NCI-H1930 (cell line): ENCODE measurements around the gene SNRPD1.
A peak's percentile ranks its signal among the peaks of the same experiment; 100 is the strongest.
"Not testable (repeated sequence)": the region's sequence is repeated elsewhere in the genome, so short reads cannot be mapped to it uniquely, and the experiment has no call there.

Experiments used
- DNase-seq, 2 experiments: peaks; one replicate each; lab custom pipeline; 2025; lab: John Stamatoyannopoulos, UW

Gene SNRPD1

DNA sequence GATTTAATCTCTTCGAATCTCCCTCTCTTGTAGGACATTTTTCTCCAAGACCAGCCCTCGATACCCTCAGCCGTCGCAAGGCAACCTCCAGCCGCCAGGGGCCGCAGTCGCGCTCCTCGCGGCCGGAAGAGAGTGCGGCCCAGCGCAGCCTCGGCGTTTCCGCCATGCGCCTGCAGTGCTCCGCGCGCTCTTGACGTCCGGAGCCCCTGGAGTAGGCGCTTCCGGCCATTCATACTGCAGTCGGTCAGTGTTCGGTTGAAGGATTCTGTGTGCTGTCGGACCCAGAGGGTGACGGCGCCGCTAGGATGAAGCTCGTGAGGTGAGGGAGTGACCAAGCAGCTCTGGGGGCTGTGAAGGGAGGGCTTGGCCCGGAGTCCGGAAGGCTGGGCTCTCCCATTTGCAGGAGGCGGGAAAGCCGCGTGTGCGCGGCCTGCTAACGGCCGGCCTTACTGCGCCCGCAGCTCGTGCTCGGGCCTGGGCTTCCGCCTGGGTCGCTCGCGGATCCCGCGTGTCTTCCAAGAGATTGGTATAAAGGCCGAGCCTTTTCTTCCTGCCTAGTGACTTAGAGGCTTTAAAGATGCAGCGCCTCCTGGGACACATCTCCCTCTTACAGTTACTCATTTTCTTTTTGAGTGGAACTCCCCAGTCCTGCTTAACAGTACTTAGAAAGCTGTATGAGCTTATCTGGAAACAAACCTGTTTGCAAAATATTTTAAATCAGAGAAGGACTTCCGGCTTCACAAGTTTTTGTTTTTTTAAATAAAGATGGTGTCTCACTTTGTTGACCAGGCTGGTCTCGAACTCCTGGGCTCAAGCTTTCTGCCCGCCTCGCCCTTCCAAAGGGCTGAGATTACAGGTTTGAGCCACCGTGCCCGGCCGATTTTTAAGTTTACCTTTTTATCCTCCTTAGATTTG, at the start of gene SNRPD1:
TSS of gene SNRPD1 (plus strand) at position 190 of the 915 bp plus-strand sequence. CDS start at position 306, 116 bp downstream.
- DNase-seq = peak; percentile 92 to 94

DNA sequence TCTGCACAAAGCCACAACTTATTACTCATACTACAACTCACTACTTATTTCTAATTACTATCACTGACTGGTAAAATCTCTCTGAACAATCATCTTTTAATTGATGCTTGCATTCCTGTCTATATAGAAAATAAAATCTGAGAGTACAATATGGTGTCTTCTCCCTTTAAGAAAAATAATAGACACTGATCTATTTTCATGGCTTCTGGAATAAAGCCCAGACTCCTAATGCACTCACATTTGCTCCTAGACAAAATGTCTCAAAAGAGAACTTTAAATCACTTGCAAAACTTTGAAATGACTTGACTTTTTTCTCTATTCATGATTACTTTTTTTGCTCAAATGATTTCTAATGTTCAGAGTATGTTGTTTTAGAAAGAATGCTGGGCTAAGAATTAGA, 40.3 kb upstream of the SNRPD1 start:
- no peak for DNase-seq

DNA sequence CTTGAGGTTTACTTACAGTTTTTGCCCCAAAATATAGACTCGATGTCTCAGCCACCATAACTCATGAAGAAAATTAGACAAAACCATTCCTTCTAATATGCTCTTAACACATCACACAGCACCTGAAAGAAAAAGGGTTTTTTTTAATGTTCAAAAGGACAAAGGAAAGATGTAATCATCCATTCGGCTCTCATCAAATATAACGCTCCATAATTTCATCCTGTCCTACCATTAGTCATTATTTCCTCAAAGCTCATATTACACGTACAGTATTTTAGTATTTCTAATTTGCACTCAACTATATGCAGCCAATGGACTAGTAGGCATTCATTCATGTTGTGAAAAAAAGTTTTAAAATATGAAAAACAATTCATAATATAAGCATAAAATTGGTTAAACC, 36.5 kb upstream of the SNRPD1 start:
- DNase-seq = no peak

DNA sequence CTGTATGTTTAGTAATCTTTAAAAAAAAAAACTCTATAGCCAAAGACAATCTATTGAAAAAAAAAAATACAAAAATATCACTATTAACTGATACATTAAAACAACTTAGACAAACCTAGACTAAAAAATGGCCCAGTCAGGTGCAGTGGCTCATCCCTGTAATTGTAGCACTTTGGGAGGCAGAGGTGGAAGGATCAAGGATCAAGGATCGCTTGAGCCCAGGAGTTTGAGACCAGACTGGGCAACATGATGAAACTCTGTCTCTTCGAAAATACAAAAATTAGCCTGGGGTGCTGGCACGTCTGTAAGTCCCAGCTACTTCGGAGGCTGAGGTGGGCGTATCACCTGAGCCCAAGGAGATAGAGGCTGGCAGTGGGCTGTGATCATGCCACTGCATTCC, 27.7 kb upstream of the SNRPD1 start:
- no peak for DNase-seq

DNA sequence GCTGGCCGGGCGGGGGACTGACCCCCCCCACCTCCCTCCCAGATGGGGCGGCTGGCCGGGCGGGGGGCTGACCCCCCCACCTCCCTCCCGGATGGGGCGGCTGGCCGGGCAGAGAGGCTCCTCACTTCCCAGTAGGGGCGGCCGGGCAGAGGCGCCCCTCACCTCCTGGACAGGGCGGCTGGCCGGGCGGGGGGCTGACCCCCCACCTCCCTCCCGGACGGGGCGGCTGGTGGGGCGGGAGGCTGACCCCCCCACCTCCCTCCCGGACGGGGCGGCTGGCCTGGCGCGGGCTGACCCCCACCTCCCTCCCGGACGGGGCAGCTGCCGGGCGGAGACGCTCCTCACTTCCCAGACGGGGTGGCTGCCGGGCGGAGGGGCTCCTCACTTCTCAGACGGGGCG, 19.8 kb upstream of the SNRPD1 start:
- not testable (repeated sequence) for DNase-seq

DNA sequence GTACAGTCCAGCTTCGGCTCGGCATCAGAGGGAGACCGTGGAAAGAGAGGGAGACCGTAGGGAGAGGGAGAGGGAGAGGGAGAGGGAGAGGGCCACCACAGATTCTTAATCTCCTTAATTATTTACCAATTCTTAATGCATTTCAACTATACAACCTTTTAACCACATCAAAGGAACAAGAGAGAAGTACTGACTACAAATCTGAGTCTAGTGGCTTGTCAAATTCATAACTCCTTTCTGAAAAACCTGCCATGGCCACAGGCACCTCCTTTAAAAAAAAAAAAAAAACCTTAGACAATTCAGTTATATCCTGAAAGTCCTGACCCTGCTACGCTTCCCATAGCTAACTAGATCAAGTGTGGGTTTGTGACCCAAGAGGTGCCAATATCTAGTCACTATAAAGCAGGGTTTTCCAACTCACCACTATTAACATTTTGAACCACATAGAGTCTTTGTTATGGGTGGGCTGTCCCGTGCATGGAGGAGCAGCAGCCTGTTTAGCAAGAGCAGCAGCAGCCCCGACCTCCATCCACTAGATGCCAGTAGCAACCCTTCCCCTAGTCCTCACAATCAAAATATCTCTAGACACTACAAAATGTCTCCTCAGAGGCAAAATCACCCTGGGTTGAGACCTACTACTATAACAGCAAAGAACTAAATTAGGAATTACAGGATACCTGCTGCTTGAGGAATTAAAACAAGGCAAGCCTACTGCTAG, 18.4 kb upstream of the SNRPD1 start:
- DNase-seq = no peak

DNA sequence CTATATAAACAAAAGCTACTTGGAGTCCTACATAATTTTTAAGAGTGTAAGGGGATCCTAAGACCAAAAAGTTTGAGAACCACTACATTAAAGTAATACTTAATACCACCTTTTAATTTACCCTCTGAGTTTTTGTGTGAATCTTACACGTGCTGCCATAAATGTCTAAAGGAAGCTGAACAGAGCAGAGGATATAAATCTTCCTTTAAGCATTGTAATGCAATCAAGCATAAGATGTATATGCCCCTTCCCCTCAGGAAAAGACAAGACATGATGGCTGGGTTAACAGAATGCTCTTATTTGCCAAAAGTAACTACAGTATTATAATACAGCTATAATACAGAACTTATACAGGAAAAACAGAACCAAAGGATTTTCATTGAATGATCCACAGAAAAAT, 14.5 kb upstream of the SNRPD1 start:
- no peak for DNase-seq

DNA sequence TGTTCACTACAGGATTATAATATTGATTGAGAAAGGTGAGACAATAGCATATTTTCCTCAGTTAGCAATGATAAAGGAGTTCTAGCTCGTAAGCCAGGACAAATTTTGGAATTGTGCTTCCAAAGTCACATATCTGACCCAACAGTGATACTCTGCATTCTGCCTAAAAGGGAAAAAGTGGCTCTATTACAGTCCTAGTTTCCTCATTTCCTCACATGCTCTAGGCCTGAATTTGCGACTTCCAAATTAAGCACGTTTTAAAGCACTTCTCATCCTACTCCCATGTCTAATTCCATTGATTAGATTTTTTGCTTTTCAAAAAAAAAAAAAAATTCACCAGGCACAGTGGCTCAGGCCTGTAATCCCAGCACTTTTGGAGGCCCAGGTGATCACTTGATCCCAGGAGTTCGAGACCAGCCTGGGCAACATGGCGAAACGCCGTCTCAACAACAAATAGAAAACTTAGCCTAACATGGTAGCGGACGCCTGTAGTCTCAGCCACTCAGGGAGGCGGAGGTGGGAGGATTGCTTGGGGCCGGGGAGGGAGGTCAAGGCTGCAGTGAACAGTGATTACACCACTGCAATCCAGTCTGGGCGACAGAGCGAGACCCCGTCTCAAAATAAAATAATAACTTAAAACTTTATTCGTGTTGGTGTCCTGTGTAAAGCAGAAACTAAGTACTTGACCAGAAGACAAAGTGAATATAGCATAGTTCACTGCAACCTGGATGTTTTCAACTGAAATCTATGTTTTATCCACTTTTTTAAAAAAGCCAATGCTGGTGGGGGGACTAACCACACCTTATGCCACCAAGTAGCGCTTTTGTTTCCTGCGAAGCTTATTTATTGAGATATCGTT, 13.2 kb upstream of the SNRPD1 start:
- DNase-seq = no peak

DNA sequence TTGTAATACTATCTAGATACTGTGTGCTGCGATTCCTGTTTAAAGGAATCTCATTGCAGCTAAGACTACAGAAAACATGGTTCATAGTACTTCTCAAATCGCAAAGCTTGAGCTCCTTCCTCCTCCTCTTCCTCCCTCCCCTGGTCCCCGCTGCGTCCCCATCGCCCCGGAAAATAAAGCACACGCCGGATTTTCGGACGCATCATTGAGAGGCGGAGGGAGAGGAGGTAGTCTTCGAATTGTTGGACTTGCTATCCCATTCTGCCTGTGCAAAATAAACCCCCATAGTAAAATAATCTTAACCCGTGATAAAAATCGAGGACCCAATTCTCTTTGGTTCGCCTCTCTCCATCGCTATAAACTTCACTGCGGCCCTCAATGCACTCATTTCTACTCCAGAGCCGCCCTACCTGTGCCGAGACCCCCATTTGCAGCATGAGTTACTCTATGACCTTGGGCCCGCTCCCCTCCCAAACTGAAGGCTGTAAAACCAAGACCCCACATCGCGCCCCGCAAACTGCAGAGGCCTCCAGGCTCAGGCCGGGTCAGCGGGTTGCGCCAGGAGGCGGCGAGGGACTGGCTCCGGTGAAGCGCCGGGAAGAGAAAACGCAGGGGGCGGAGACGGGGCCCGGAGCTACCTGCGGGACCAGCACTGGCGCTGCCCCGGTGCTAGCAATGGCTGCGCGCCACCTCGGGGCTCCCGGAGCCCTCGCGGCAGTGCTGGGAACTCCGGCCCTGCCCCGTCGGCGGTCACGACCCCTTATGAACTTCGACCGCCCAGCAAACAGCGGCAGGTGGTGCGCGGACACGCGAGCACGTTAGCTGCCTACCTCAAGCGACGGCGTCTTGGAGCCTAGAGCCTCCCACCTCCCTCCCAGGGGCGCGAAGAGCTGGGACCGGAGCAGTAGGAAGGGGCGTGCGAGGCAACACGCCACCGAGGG, 12.3 kb upstream of the SNRPD1 start:
- peak; percentile 64 to 69 for DNase-seq

DNA sequence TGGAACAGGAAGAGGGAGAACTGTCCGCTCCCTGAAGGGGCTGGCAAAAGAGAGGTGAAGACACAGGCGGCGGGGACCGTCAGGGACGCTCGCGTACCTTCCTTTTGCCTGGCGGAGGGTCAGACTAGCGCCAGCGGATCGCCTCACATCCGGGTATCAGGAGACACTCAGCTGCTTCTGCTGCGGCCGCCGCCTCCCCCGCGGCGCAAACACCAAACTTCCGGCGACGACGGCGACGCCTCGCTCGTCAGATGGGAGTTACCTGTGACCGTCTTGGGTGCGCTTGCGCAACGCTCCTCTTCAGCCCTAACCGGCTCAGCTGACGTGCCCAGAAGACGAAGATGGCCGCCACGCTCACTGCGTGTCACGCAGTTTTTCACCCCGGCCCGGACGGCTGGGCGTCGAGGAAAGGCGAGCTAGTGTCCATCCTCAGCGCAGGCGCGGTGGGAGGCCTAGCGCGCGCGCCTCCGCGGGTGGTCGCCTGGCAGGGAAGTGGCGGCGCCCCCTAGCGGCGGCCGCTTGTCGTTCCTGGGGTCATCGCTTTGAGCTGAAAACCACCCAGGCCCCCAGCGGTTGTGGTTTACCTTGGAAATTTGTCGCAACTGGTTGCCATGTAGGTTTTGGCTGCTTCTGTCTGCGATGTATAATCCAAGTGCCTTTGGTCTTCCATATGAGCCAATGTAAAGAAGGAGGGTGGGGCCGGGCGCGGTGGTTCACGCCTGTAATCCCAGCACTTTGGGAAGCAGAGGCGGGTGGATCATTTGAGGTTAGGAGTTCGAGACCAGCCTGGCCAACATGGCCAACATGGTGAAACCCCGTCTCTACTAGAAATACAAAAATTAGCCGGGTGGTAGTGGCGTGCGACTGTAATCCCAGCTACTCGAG, 11.3 kb upstream of the SNRPD1 start, which contains the start of gene ESCO1:
TSS of gene ESCO1 (minus strand) at position 179 of the 885 bp plus-strand sequence. CDS start 25,861 bp downstream, outside the sequence.
- DNase-seq = peak; percentile 98

DNA sequence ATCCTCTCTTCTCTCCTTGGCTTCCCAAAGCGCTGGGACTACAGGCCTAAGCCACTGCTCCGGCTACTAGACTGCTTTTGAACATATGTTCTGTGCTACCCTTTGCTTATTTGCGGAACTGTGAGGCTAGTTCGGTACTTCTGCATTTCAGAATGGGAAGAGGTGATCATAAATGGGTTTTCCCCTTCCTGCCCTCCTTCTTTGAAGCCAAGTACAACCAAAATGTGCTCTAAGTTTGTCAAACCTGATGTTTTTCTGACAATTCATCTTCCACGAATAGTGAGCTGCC, 9.9 kb upstream of the SNRPD1 start:
- no peak for DNase-seq

DNA sequence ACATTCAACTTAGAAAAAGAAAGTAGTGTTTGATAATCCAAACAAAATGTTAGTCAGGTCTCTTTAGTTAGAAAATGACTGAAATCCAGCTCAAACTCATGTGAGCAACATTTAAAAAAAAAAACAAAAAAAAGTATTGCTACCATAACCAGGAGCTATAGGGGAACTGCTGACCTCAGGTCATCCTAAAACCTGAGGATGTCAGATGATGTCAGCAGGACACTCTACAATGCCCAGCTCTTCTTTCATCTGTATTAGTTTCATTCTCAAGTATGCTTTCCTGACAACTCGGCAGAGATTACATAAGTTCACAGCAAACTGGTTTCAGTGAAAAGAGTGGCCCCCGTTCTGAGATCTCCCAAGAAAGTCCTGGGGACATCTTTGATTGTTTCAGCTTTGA, 7.4 kb upstream of the SNRPD1 start:
- DNase-seq = no peak

DNA sequence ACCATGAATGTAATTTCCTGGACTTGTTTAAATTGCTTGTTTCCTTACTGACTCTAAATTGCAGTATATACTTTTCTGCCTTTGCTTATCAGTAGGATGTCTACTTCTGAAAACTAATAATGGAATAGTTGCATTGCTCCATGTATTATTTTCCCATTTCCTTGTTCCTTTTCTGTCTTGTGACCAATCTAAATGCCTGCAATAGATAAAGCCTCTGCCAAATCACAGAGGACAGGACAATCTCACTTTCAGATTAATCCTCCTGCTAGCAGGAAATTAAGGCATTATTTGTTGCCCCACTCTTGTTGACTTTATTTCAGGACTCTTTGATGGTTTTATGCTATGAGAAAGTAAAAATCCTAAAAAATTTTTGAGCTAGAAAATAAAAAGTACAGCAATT, 6.9 kb upstream of the SNRPD1 start:
- DNase-seq = no peak

DNA sequence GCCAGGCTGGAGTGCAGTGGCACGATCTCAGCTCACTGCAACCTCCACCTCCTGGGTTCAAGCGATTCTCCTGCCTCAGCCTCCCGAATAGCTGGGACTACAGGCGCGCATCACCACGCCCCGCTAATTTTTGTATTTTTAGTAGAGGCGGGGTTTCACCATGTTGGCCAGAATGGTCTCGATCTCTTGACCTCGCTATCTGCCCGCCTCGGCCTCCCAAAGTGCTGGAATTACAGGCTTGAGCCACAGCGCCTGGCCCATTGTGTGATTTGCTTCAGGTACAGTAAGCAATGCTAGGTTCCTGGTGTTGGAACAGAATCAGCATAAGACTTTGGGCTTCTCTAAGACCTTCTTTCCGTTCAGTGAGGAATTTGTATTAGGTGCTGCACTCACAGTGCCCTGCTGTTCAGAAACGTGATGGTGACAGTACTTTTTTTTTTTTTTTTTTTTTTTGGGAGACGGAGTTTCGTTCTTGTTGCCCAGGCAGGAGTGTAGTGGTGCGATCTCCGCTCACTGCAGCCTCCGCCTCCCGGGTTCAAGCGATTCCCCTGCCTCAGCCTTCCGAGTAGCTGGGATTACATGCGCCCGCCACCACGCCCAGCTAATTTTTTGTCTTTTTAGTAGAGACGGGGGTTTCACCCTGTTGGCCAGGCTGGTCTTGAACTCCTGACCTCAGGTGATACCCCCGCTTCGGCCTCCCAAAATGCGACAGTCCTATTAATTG, 551 bp upstream of the SNRPD1 start:
- DNase-seq = not testable (repeated sequence)

DNA sequence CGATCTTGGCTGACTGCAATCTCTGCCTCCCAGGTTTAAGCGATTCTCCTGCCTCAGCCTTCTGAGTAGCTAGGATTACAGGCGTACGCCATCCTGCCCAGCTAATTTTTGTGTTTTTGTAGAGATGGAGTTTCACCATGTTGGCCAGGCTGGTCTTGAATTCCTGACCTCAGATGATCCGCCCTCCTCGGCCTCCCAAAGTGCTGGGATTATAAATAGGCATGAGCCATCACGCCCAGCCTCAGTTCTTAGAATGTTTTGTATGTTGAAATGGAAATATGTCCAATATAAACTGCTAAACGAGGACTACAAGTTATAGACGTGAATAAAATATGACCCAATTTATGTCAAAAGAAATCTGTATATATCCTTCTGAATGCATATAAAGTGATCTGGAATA, 9.5 kb downstream of the SNRPD1 start:
- not testable (repeated sequence) for DNase-seq

DNA sequence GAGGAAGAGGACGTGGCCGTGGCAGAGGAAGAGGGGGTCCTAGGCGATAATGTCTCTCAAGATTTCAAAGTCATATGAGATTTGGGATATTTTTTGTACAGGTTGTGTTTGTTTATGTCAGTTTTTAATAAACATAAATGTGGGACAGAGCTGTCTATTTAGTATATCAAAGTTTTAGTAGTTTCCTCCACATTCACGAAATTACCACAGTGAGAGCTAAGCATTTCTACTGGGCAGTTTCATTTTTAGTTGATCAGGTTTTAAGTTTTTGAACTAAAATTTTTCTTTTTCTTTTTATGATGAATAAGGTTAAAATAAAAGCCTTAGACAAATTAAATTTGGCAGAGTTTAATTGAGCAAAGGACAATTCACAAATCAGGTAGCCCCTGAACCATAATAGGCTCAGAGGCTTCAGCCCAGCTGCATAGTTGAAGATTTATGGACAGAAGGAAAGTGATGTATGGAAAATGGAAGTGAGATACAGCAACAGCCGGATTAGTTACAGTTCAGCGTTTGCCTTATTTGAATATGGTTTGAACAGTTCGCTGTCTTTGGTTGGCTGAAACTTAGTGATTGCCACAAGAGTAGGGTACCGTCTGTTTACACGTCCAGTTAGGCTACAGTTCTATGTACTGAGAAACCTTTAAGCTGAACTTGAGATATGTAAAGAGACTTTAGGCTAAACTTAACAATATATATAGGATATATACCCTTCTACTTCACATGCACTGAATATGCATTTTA, 17.1 kb downstream of the SNRPD1 start:
- DNase-seq = no peak

DNA sequence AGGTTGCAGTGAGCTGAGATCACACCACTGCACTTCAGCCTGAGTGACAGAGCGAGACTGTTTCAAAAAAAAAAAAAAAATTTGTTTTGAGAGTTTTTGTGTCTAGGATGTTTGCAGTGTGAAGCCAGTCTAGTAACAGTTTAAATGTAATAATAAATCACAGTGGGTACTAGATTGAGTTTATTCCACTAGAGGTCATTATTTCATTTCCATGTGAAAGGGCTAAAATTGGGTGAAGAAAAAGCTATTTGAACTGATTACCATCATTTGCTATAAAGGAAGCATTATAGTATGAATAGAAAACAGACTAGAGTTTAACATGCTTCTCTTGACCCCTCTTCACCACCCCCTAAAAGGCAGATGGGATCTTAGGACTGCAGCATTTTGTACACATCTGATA, 20.3 kb downstream of the SNRPD1 start:
- no peak for DNase-seq

DNA sequence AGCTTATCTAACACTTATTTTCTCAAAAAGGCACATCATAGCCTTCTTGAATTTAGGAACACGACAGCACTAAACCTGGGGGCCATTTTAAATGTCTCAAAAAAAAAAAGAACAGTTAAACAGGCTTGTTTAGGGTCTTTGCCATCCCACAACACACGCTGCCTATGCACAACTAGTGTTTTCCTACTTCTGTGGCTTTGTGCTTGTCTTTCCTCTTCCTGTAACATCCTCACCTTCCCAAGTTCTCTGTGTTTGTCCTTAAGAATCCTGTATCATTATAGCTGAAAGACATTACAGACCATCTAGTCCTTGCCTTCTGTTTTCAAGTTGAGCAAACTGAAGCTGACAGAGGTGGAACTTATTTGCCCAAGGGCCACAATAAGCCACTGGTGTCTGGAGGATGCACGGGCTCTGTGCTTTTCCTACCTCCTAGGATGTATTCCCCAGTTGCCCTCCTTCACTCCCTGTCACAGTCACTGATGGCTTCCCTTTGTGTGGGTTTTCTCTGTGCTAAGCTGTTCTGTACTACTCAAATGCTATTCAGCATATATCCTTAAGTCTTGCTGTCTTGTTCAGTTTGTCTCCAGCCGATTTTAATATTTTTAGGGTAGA, 22.6 kb downstream of the SNRPD1 start:
- no peak for DNase-seq
